Gastroesophageal sphincter (tissue), 3 donors: ENCODE data around the gene MAP4K1.

Source experiments
- CTCF ChIP-seq, 4 experiments: fragments of 200-600 bp in 2 of 4; fragments of 450-650 bp in 2 of 4; sonication (generic) in 1 of 4; IDR thresholded peaks; one replicate each; pipeline ENCODE4 v1.5.1; 2017 to 2019; ENCODE audit warnings: antibody characterized with exemption in 4 of 4, mild to moderate bottlenecking in 2 of 4, moderate library complexity in 2 of 4
- EP300 ChIP-seq: sonication (generic); formaldehyde crosslinking; IDR thresholded peaks from one replicate; pipeline ENCODE4 v1.6.1; 2017; ENCODE audit warnings: antibody characterized with exemption, mild to moderate bottlenecking

- no peak for TF ChIP-seq CTCF (IDR thresholded peaks at IDR 0.05)
- no peak for TF ChIP-seq EP300
Observed at GRCh38 chr19:38569368-38569983, 48.3 kb downstream of the MAP4K1 start.
